ENCODE results near the gene ACBD4. TPM values are rescaled to one million over a fixed set of nuclear protein-coding genes. Genes with fewer than 3 reads are reported as not detected.

Gene ACBD4
- total and polyA plus RNA-seq, 2 of the 13 experiments (the other 11 are each of a cell fraction or from before 2014, with no cell fraction given): 16.1 to 26.9 TPM

GRCh38 chr17:45171338-45172231 is 36.1 kb downstream of the ACBD4 start (continued):
- TF ChIP-seq, protein P1, sequence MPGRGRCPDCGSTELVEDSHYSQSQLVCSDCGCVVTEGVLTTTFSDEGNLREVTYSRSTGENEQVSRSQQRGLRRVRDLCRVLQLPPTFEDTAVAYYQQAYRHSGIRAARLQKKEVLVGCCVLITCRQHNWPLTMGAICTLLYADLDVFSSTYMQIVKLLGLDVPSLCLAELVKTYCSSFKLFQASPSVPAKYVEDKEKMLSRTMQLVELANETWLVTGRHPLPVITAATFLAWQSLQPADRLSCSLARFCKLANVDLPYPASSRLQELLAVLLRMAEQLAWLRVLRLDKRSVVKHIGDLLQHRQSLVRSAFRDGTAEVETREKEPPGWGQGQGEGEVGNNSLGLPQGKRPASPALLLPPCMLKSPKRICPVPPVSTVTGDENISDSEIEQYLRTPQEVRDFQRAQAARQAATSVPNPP (CRISPR knock-in tag; IDR thresholded peaks at IDR 0.05): peak; percentile 70; the same call in 1 of the 2 replicates
- TF ChIP-seq MYNN (CRISPR knock-in tag; IDR thresholded peaks at IDR 0.05; ENCODE audit: low read depth): no peak
- TF ChIP-seq E2F2 (CRISPR knock-in tag; IDR thresholded peaks at IDR 0.05; ENCODE audit: borderline replicate concordance): 0 out of 2 replicates have a peak, but pooled peaks have one; percentile 28
- TF ChIP-seq EED (CRISPR knock-in tag; IDR thresholded peaks at IDR 0.05): no peak
- TF ChIP-seq SPEN (CRISPR knock-in tag; IDR thresholded peaks at IDR 0.05; ENCODE audit: low read depth): peak; percentile 43
- TF ChIP-seq, protein P2, sequence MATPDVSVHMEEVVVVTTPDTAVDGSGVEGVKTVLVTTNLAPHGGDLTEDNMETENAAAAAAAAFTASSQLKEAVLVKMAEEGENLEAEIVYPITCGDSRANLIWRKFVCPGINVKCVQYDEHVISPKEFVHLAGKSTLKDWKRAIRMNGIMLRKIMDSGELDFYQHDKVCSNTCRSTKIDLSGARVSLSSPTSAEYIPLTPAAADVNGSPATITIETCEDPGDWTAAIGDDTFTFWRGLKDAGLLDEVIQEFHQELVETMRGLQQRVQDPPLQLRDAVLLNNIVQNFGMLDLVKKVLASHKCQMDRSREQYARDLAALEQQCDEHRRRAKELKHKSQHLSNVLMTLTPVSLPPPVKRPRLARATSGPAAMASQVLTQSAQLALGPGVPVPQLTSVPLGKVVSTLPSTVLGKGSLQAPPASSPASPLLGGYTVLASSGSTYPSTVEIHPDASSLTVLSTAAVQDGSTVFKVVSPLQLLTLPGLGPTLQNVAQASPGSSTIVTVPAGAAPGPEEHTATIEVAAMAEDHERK (CRISPR knock-in tag; IDR thresholded peaks at IDR 0.05; ENCODE audit: low read depth): 0 out of 2 replicates have a peak, but pooled peaks have one; percentile 42
- TF ChIP-seq PLSCR1 (CRISPR knock-in tag; IDR thresholded peaks at IDR 0.05; ENCODE audit: borderline replicate concordance): no peak
- peak; percentile 51 for TF ChIP-seq SKI (IDR thresholded peaks at IDR 0.05; ENCODE audit: partially characterized antibody)
- TF ChIP-seq ADNP (CRISPR knock-in tag; IDR thresholded peaks at IDR 0.05): no peak
- TF ChIP-seq CC2D1A (CRISPR knock-in tag; IDR thresholded peaks at IDR 0.05): 0 out of 2 replicates have a peak, but pooled peaks have one; percentile 21
- TF ChIP-seq, protein P3, sequence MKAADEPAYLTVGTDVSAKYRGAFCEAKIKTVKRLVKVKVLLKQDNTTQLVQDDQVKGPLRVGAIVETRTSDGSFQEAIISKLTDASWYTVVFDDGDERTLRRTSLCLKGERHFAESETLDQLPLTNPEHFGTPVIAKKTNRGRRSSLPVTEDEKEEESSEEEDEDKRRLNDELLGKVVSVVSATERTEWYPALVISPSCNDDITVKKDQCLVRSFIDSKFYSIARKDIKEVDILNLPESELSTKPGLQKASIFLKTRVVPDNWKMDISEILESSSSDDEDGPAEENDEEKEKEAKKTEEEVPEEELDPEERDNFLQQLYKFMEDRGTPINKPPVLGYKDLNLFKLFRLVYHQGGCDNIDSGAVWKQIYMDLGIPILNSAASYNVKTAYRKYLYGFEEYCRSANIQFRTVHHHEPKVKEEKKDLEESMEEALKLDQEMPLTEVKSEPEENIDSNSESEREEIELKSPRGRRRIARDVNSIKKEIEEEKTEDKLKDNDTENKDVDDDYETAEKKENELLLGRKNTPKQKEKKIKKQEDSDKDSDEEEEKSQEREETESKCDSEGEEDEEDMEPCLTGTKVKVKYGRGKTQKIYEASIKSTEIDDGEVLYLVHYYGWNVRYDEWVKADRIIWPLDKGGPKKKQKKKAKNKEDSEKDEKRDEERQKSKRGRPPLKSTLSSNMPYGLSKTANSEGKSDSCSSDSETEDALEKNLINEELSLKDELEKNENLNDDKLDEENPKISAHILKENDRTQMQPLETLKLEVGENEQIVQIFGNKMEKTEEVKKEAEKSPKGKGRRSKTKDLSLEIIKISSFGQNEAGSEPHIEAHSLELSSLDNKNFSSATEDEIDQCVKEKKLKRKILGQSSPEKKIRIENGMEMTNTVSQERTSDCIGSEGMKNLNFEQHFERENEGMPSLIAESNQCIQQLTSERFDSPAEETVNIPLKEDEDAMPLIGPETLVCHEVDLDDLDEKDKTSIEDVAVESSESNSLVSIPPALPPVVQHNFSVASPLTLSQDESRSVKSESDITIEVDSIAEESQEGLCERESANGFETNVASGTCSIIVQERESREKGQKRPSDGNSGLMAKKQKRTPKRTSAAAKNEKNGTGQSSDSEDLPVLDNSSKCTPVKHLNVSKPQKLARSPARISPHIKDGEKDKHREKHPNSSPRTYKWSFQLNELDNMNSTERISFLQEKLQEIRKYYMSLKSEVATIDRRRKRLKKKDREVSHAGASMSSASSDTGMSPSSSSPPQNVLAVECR (CRISPR knock-in tag; IDR thresholded peaks at IDR 0.05; ENCODE audit: borderline replicate concordance): peak; percentile 65
- TF ChIP-seq, protein P4, sequence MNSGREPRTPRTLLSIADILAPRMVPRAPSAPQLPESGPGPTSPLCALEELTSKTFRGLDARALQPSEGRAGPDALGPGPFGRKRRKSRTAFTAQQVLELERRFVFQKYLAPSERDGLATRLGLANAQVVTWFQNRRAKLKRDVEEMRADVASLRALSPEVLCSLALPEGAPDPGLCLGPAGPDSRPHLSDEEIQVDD (CRISPR knock-in tag; IDR thresholded peaks at IDR 0.05; ENCODE audit: borderline replicate concordance): 0 out of 2 replicates have a peak, but pooled peaks have one; percentile 26
